Body of pancreas (tissue), 4 donors: Measurements from ENCODE around the gene EXOC2. TPM values are rescaled to one million over a fixed set of nuclear protein-coding genes. Genes with fewer than 3 reads are reported as not detected.

Experiments used
- ATAC-seq: fragments of 150-250 bp; one replicate; pipeline ENCODE4 v1.9.1; 2016
- DNase-seq, 4 donors: peaks; one replicate each; pipeline ENCODE4 v3.0.0-alpha.2; 2019
- H3K27ac ChIP-seq, 4 donors: fragments of 200-600 bp; sonication (generic); 1 replicate in 3 of 4; 2 replicates in 1 of 4; pipeline versions ENCODE4 v1.5.1 to v1.6.1; 2016 to 2019; ENCODE audit warnings: mild to moderate bottlenecking in 1 of 4, mixed read lengths in 1 of 4, moderate library complexity in 1 of 4
- H3K27me3 ChIP-seq, 2 donors: fragments of 200-600 bp; sonication (generic); one replicate each; pipeline ENCODE4 v1.6.0; 2016; ENCODE audit warnings: mild to moderate bottlenecking in 1 of 2
- H3K36me3 ChIP-seq, 2 donors: fragments of 200-600 bp; sonication (generic); replicated peaks in 1 of 2; 2 replicates each; pipeline ENCODE4 v1.5.1; 2016; ENCODE audit warnings: low read depth in 2 of 2; ENCODE audit not compliant: insufficient read depth in 1 of 2
- H3K4me1 ChIP-seq: fragments of 200-600 bp; sonication (generic); one replicate; pipeline ENCODE4 v1.6.0; 2016
- H3K4me3 ChIP-seq, 2 donors: fragments of 200-600 bp; sonication (generic); 1 replicate in 1 of 2; 2 replicates in 1 of 2; pipeline ENCODE4 v1.5.1; 2016 to 2019
- H3K9me3 ChIP-seq, 3 donors: fragments of 200-600 bp; sonication (generic); 1 replicate in 2 of 3; 2 replicates in 1 of 3; pipeline ENCODE4 v1.5.1; 2016
- CTCF ChIP-seq, 7 experiments: fragments of 450-650 bp in 4 of 7; fragments of 200-600 bp in 3 of 7; sonication (generic) in 3 of 7; IDR thresholded peaks; one replicate each; pipeline ENCODE4 v1.5.1; 2016 to 2019; ENCODE audit warnings: antibody characterized with exemption in 7 of 7
- POLR2A ChIP-seq, 3 donors: fragments of 450-650 bp; IDR thresholded peaks; one replicate each; pipeline ENCODE4 v1.6.1; 2016; ENCODE audit warnings: antibody characterized with exemption in 3 of 3, mild to moderate bottlenecking in 2 of 3
- WGBS, 2 donors: methylation state at CpG; one replicate each; pipeline ENCODE4 v1.1.5; 2017; 5-methylcytosine and 5-hydroxymethylcytosine counted together
- intact Hi-C: fragments of 100-400 bp; cut with DNase I; formaldehyde crosslinking; loops from one replicate; pipeline ENCODE4 v1.15.1; 2023
- total RNA-seq, 2 donors: library from RNA; depleted of rRNA; stranded (reverse); fragments of >200 nt; gene quantifications; one replicate each; pipeline ENCODE4 v1.1.0, GENCODE V29; 2016

Gene EXOC2
- total RNA-seq, 2 donors from 2014 or later, result 10.5 to 10.6 TPM

- intact Hi-C loops, result no loop called here
- ATAC-seq, result no peak
- DNase-seq, result no peak
- no peaks in the 10 kb centered on the region for H3K4me1 ChIP-seq
- H3K27ac ChIP-seq, result no peak overlapping the region
- no peaks in the 10 kb centered on the region for H3K36me3 ChIP-seq
- no peaks in the 10 kb centered on the region for H3K27me3 ChIP-seq
- TF ChIP-seq CTCF (IDR thresholded peaks at IDR 0.05), result no peak
- TF ChIP-seq POLR2A (IDR thresholded peaks at IDR 0.05), result no peak
- no peak overlapping the region for H3K4me3 ChIP-seq
- WGBS, 2 donors, result 59 to 68% methylated on average over 12 to 27 of the region's 27 CpGs
- H3K9me3 ChIP-seq, result no peaks in the 10 kb centered on the region
These were observed 219.0 kb downstream of the EXOC2 start for GRCh38 chr6:473768-474452.

- Histone ChIP-seq H3K27me3 (no peaks in the 10 kb centered on the region), H3K4me3 (no peak overlapping the region), H3K4me1 (no peaks in the 10 kb centered on the region), H3K27ac (no peak overlapping the region), H3K36me3 (no peaks in the 10 kb centered on the region), H3K9me3 (no peaks in the 10 kb centered on the region)
- intact Hi-C loops, result no loop called here
- ATAC-seq (no peak), DNase-seq (no peak)
- 55 to 56% methylated on average over 3 of the region's 3 CpGs for WGBS, 2 donors
- TF ChIP-seq POLR2A (IDR thresholded peaks at IDR 0.05) (no peak), CTCF (IDR thresholded peaks at IDR 0.05) (no peak)
These were observed 219.6 kb downstream of the EXOC2 start for GRCh38 chr6:473356-473755.

GRCh38 chr6:470901-471448 lies 222.0 kb downstream of the EXOC2 start:
- intact Hi-C loops, result no loop called here
- H3K27me3 ChIP-seq, result no peaks in the 10 kb centered on the region
- DNase-seq (no peak), ATAC-seq (no peak)
- no peak overlapping the region for H3K27ac ChIP-seq
- H3K4me1 ChIP-seq, result no peaks in the 10 kb centered on the region
- no peak overlapping the region for H3K4me3 ChIP-seq
- TF ChIP-seq POLR2A (IDR thresholded peaks at IDR 0.05) (no peak), CTCF (IDR thresholded peaks at IDR 0.05) (no peak)
- H3K9me3 ChIP-seq, result no peaks in the 10 kb centered on the region
- WGBS, 2 donors, result 76 to 77% methylated on average over 16 of the region's 16 CpGs
- H3K36me3 ChIP-seq, result no peaks in the 10 kb centered on the region

DNA sequence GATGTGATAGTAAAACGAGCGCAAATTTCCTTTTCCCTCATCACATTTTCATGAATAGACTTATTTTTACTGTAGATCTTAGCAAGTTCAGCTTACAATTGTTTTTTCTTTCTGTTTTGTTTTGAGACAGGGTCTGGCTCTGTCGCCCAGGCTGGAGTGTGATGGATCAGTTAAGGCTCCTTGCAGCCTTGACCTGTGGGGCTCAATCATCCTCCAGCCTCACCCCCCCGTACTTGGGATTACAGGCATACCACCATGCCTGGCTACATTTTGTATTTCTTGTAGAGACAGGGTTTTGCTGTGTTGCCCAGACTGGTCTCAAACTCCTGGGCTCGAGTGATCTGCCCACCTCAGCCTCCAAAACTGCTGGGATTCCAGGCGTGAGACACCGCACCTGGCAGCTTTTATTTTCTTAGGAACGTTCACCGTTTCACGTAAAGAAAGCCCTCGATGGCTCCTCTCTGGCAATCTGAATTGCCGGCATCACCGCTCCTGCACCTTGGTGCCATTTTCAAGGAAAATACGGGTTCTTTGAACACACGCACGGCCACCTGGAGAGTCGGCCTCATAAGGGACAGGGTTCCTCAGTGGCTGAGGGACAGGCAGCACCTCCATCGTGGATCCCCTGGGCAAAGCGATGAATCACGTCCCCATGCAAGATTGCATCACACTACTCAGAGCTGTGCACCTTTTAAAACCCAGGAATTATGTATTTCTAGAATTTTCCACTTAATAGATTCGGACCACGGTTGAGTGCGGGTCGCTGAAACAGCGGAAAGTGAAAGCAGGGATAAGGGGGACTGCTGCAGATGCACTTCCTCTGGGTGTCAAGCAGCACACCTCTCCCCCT lies 222.7 kb downstream of the EXOC2 start:
- WGBS, 2 donors, result 71 to 72% methylated on average over 25 of the region's 25 CpGs
- Histone ChIP-seq H3K27ac (no peak overlapping the region), H3K4me3 (no peak overlapping the region), H3K4me1 (no peaks in the 10 kb centered on the region), H3K36me3 (no peaks in the 10 kb centered on the region), H3K9me3 (no peaks in the 10 kb centered on the region), H3K27me3 (no peaks in the 10 kb centered on the region)
- DNase-seq, result no peak
- TF ChIP-seq POLR2A (IDR thresholded peaks at IDR 0.05), result no peak
- no peak for TF ChIP-seq CTCF (IDR thresholded peaks at IDR 0.05)
- no peak for ATAC-seq
- intact Hi-C loops, result no loop called here
